Measurements from ENCODE around the gene RAD18. TPM values are rescaled to one million over a fixed set of nuclear protein-coding genes. Genes with fewer than 3 reads are reported as not detected.

Gene RAD18
- total RNA-seq, 1 experiment from 2014 or later, result 14.9 TPM

- no peak for DNase-seq (ENCODE audit: low spot score)
These were observed 98.6 kb downstream of the RAD18 start for GRCh38 chr3:8864402-8865350.

DNA sequence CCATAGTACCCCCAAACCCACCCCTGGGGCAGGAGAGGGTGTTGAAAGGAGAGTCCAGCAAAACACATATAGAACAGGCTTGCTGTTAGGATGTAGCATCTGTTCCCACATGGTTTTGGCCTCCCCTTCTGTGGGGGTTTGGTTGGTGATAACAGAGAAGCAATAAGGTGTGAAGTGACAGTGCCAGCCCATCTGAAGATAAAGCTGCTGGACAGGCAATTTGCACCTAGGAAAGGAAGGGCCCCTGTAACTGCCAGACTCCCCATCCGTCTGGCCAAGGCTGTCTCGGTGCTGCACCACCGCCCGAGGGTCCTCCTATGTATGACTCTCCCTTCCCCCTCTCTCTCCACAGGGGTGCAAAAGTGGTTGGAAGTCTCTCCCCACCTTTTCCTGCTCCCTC, 99.4 kb downstream of the RAD18 start:
- no peak for DNase-seq (ENCODE audit: low spot score)

- no peak for DNase-seq (ENCODE audit: low spot score)
These were observed 105.4 kb downstream of the RAD18 start for GRCh38 chr3:8857720-8858367.

- no peak for DNase-seq (ENCODE audit: low spot score)
These were observed 106.6 kb downstream of the RAD18 start for GRCh38 chr3:8856721-8857120.

- no peak for DNase-seq (ENCODE audit: low spot score)
These were observed 107.2 kb downstream of the RAD18 start for GRCh38 chr3:8856071-8856470.

- DNase-seq (ENCODE audit: low spot score), result no peak
These were observed 108.6 kb downstream of the RAD18 start for GRCh38 chr3:8854656-8855055.

DNA sequence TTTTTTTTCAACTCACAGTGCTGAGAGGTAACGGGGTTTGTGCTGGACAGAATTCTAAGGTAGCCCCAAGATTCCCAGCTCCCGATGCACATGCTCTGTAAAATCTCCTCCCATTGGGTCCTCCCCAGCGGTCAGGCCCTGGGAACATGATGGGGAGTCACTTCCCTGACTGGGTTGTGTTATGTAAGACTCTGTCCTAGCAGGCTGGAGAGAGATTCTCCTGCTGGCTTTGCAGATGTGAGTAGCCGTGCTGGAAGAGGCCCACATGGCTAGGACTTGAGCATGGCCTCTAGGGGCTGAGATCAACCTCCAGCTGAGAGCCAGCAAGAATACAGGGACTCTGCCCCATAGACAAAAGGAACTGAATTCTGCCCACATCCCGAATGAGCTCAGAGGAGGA, 110.2 kb downstream of the RAD18 start:
- no peak for DNase-seq (ENCODE audit: low spot score)

- DNase-seq (ENCODE audit: low spot score), result no peak
These were observed 110.8 kb downstream of the RAD18 start for GRCh38 chr3:8852511-8852910.

GRCh38 chr3:8851703-8852102, 111.6 kb downstream of the RAD18 start:
- DNase-seq (ENCODE audit: low spot score), result peak; percentile 27

- no peak for DNase-seq (ENCODE audit: low spot score)
These were observed 114.6 kb downstream of the RAD18 start for GRCh38 chr3:8848696-8849131.

- no peak for DNase-seq (ENCODE audit: low spot score)
These were observed 116.0 kb downstream of the RAD18 start for GRCh38 chr3:8847317-8847716.

- DNase-seq (ENCODE audit: low spot score), result no peak
These were observed 117.1 kb downstream of the RAD18 start for GRCh38 chr3:8846176-8846575.

GRCh38 chr3:8845641-8846040, 117.6 kb downstream of the RAD18 start:
- no peak for DNase-seq (ENCODE audit: low spot score)

DNA sequence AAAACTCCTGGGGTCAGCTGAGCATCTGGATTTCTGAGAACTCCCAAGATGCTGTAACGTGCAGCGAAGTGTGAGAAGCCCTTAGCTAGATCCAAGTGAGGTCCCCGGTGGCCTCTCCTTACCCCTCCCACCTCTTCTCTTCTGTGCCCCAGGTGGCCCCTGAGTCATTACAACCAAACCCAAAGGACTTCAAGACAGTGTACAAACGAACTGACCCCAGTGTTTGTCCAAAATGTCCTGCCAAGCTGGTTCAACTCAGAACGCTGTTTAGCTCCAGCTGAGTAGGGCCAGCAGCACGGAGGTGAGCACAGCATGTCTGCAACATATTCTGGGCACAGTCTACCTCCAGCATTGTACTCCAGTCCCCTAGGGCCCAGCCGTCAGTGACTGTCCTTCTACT, 119.9 kb downstream of the RAD18 start:
- no peak for DNase-seq (ENCODE audit: low spot score)

DNA sequence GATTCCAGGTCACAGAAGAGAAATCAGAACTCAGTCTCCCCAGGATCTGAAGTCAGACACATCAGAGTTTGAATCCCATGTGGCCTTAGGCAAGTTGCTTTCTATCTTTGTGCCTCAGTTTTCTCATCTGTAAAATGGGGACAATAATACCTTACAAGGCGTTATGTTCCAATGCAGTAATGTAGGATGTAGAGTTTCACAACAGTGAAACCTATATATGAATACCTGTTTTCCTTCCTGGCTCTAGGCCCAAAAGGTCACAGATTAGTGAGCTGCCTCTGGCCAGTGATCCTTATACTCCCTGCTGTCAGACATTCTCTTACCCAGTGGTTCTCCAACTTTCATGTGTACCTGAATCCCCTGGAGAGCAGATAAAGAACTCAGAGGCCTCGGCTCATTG, 121.0 kb downstream of the RAD18 start:
- DNase-seq (ENCODE audit: low spot score), result no peak

GRCh38 chr3:8841472-8841871, 121.8 kb downstream of the RAD18 start:
- no peak for DNase-seq (ENCODE audit: low spot score)

GRCh38 chr3:8840556-8840955, 122.7 kb downstream of the RAD18 start:
- DNase-seq (ENCODE audit: low spot score), result no peak

GRCh38 chr3:8839607-8840325, 123.5 kb downstream of the RAD18 start:
- DNase-seq (ENCODE audit: low spot score), result no peak

DNA sequence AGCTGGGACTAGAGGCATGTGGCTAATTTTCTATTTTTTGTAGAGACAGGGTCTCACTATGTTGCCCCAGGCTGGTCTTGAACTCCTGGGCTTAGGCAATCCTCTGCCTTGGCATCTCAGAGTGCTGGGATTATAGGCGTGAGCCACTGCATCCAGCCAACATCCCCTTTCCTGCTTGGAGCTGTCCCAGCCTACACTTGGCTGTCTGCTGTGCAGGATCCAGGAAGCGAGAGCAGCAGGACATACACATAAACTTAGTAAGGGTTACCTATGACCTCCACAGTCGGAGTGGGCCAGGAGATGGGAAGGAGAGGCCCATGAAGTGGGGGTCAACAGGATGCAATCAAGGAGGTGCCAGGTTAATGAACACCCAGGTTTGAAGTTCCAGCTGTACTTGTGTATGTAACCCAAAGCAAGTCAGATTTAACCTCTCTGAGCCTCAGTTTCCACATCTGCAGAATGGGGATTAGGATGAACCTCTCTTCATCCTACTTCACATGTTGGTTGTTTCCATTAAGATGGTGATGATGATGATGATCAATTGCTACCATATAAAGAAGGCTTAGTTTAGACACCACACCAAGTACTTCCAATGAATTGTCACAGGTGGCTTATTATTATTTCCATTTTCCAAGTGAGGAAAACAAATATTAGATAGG, 124.4 kb downstream of the RAD18 start:
- DNase-seq (ENCODE audit: low spot score), result no peak

DNA sequence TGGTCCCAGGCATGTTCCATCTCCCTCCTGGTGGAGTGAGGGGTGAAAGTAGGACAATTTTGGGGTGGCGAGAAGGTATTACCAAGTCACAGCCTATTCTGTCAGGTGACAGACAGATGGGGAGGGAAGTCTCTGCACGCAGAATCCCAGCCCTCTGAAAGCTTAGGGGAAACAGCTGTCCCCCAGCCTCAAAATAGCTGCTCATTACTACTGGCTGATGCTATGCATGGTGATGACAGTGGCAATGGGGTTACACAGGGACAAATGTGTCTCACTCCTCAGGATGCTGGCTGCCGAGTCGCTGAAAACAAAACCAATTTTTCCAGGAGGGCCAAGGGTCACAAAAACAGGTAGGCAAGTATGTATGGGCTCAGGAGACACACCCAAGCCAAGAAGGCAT, 125.0 kb downstream of the RAD18 start:
- DNase-seq (ENCODE audit: low spot score), result no peak

GRCh38 chr3:8837162-8837561, 126.1 kb downstream of the RAD18 start:
- peak; percentile 26 for DNase-seq (ENCODE audit: low spot score)

- no peak for DNase-seq (ENCODE audit: low spot score)
These were observed 127.2 kb downstream of the RAD18 start for GRCh38 chr3:8836096-8836495.
